Measurements from ENCODE around the gene TERB2.
"Not testable (repeated sequence)": the region's sequence is repeated elsewhere in the genome, so short reads cannot be mapped to it uniquely, and the experiment has no call there.

The TERB2 gene, protein sequence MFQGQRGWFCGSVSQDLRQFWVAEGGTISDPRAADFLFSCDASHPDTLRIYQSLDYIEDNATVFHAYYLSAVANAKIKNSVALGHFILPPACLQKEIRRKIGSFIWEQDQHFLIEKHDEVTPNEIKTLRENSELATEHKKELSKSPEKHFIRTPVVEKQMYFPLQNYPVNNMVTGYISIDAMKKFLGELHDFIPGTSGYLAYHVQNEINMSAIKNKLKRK

DNA sequence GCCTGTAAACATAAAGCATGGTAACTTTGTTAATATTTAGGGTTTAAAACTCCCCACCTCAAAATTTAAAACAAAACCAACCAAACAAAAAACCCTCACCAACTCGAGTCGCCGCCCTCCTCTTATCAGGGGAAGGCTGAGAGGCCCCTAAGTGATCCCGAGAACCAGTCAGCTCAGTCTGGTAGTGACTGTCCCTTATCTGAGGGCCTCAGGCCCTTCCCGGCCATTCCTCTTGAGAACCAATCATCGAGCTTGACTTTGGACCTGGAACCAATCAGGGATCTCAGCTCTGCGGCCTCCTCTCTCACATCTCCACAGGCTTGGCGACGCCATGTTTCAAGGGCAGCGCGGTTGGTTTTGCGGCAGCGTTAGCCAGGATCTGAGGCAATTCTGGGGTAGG is at the start of gene TERB2:
Gene TERB2, plus strand, starts transcription at position 300 of the 400 bp plus-strand sequence. Its CDS starts 32 bp downstream, at position 332.
- H3K27me3 ChIP-seq (ENCODE audit: control insufficient read depth, insufficient read depth, low read length) = no peaks in the 10 kb centered on the region; the same call in 1 of the 2 replicates
- H3K4me1 ChIP-seq (ENCODE audit: control insufficient read depth, insufficient read depth, low read length) = 0 out of 2 replicates have a peak, but pooled peaks cover 1% of the 10 kb centered on the region
- H3K27ac ChIP-seq (ENCODE audit: low read length) = no peak within 1 kb of the TSS
- H3K36me3 ChIP-seq (ENCODE audit: control insufficient read depth, insufficient read depth, low read length) = no peaks in the 10 kb centered on the region
- no peaks in the 10 kb centered on the region for H3K9me3 ChIP-seq (ENCODE audit: control insufficient read depth, insufficient read depth, low read length)
- 100% methylated on average over 1 of the region's 13 CpGs for WGBS (ENCODE audit: insufficient coverage, insufficient read length)
- no peak for DNase-seq (ENCODE audit: low read depth, low spot score)
- no peak within 1 kb of the TSS for H3K4me3 ChIP-seq (ENCODE audit: low read length)

DNA sequence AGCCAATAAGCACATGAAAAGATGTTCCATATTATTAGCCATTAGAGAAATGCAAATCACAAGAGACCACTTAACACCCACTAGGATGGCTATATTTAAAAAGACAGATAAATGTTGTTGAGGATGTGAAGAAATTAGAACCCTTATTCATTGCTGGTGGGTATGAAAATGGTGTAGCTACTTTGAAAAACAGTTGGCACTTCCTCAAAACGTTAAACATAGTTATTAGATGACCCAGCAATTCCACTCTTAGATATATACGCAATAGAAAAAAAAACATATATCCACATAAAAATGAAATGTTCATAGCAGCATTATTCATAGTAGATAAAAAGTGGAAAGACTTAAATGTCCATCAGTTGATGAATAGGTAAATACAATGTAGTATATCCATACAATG is 47.1 kb upstream of the TERB2 start:
- WGBS (ENCODE audit: insufficient coverage, insufficient read length) = no CpG with 5 or more reads among the region's 2 CpGs
- DNase-seq (ENCODE audit: low read depth, low spot score) = no peak

DNA sequence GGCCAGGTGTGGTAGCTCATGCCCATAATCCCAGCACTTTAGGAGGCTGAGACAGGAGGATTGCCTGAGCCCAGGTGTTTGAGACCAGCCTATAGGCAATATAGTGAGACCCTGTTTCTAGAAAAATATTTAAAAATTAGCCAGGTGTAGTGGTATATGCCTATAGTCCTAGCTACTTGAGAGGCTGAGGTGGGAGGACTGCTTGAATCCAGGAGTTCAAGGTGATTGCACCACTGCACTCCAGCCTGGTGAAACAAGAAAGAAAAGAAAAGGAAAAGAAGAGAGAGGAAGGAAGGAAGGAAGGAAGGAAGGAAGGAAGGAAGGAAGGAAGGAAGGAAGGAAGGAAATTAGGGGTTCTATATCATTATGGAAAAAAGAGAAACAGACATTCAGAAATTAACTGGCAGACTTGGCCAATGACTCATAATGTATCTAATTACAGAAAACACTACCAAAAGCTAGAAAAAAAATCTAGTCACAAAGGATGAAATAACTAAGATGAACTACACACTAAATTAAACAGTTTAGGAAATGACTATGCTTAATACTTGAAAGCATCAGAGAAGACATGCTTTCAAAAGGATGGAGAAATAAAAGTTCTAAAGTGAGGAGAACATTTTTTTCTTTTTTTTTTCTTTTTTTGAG is 45.4 kb upstream of the TERB2 start:
- no peak overlapping the region for H3K27ac ChIP-seq (ENCODE audit: low read length)
- no peak for DNase-seq (ENCODE audit: low read depth, low spot score)
- H3K27me3 ChIP-seq (ENCODE audit: control insufficient read depth, insufficient read depth, low read length) = no peaks in the 10 kb centered on the region
- no peaks in the 10 kb centered on the region for H3K36me3 ChIP-seq (ENCODE audit: control insufficient read depth, insufficient read depth, low read length)
- no peaks in the 10 kb centered on the region for H3K9me3 ChIP-seq (ENCODE audit: control insufficient read depth, insufficient read depth, low read length)
- H3K4me1 ChIP-seq (ENCODE audit: control insufficient read depth, insufficient read depth, low read length) = no peaks in the 10 kb centered on the region; the same call in 1 of the 2 replicates
- no peak overlapping the region for H3K4me3 ChIP-seq (ENCODE audit: low read length)

More for the DNA sequence above, 47.1 kb upstream of the TERB2 start:
- H3K27ac ChIP-seq (ENCODE audit: low read length) = no peak overlapping the region
- H3K36me3 ChIP-seq (ENCODE audit: control insufficient read depth, insufficient read depth, low read length) = no peaks in the 10 kb centered on the region
- H3K4me3 ChIP-seq (ENCODE audit: low read length) = no peak overlapping the region
- no peaks in the 10 kb centered on the region for H3K27me3 ChIP-seq (ENCODE audit: control insufficient read depth, insufficient read depth, low read length)
- no peaks in the 10 kb centered on the region; the same call in 1 of the 2 replicates for H3K4me1 ChIP-seq (ENCODE audit: control insufficient read depth, insufficient read depth, low read length)
- H3K9me3 ChIP-seq (ENCODE audit: control insufficient read depth, insufficient read depth, low read length) = no peaks in the 10 kb centered on the region

DNA sequence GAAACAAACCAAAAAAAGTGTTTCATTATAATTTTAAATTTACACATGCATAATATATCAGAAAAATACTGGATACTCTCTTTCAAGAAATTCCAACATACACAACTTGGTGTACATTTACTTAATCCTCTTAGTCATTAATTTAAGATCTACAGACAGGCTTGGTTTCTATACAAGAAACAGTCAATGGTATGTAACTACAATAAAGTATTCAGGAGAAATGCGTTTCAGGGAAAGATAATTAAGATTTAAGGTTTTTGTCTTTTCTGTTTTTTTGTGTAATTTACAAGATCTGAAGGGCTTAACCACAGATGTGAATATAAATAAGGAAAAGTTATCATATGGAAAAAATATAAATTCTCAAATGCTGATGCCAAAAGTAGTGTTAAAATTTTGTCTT is 44.3 kb upstream of the TERB2 start:
- not testable (repeated sequence) for H3K4me3 ChIP-seq (ENCODE audit: low read length); DNase-seq (ENCODE audit: low read depth, low spot score); H3K36me3 ChIP-seq (ENCODE audit: control insufficient read depth, insufficient read depth, low read length); H3K27me3 ChIP-seq (ENCODE audit: control insufficient read depth, insufficient read depth, low read length); H3K27ac ChIP-seq (ENCODE audit: low read length); H3K4me1 ChIP-seq (ENCODE audit: control insufficient read depth, insufficient read depth, low read length); H3K9me3 ChIP-seq (ENCODE audit: control insufficient read depth, insufficient read depth, low read length)
- no CpG with 5 or more reads among the region's 1 CpG for WGBS (ENCODE audit: insufficient coverage, insufficient read length)

DNA sequence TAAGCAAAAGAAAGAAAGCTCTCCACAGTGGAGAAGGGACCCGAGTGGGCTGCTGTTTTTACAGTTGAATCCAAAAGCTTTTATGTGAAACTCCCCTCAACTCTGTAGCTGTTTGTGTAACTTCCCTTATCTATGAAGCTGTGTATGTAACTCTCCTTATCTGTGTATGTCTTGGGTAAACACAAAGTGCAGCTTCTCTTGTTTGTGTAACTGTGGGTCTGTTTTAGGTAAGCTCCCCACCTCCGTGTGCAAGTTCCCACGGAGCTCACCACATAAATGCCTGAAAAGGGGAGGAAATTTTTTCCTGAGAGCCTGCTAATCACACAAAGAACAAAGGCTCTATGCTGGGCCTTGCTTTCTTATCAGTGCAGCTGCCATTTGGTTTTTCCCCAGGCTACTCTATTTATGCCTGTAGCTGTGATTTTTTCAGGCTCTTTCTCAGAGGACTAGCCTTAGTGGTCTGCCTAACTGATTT is 43.5 kb upstream of the TERB2 start:
- not testable (repeated sequence) for H3K27me3 ChIP-seq (ENCODE audit: control insufficient read depth, insufficient read depth, low read length); H3K9me3 ChIP-seq (ENCODE audit: control insufficient read depth, insufficient read depth, low read length); DNase-seq (ENCODE audit: low read depth, low spot score); H3K4me1 ChIP-seq (ENCODE audit: control insufficient read depth, insufficient read depth, low read length); H3K4me3 ChIP-seq (ENCODE audit: low read length); H3K36me3 ChIP-seq (ENCODE audit: control insufficient read depth, insufficient read depth, low read length); H3K27ac ChIP-seq (ENCODE audit: low read length)
- WGBS (ENCODE audit: insufficient coverage, insufficient read length) = no CpG with 5 or more reads among the region's 3 CpGs

DNA sequence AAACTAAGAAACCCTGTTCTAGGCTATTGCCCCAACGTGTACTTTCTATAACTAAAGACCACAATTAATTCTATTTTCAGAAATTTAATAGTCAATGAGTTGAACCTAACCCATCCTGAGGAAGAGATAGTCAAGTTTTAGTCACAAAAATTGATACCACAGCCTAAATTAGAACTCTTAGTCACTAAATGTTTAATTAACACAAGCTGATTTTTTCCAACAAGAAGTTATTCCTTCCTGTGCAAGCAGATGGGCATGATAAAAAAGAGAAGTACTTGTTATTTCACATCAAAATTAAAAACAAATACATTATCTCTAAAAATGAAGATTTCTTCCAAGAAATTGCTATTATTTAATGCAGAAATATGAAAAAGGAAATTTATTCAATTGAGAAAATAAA is 38.4 kb upstream of the TERB2 start:
- H3K9me3 ChIP-seq (ENCODE audit: control insufficient read depth, insufficient read depth, low read length) = no peaks in the 10 kb centered on the region
- H3K27ac ChIP-seq (ENCODE audit: low read length) = no peak overlapping the region
- no peaks in the 10 kb centered on the region for H3K27me3 ChIP-seq (ENCODE audit: control insufficient read depth, insufficient read depth, low read length)
- H3K36me3 ChIP-seq (ENCODE audit: control insufficient read depth, insufficient read depth, low read length) = no peaks in the 10 kb centered on the region
- no peak for DNase-seq (ENCODE audit: low read depth, low spot score)
- no peak overlapping the region for H3K4me3 ChIP-seq (ENCODE audit: low read length)
- WGBS (ENCODE audit: insufficient coverage, insufficient read length) = no CpG with 5 or more reads among the region's 1 CpG
- H3K4me1 ChIP-seq (ENCODE audit: control insufficient read depth, insufficient read depth, low read length) = no peaks in the 10 kb centered on the region

- not testable (repeated sequence) for DNase-seq (ENCODE audit: low read depth, low spot score); H3K27me3 ChIP-seq (ENCODE audit: control insufficient read depth, insufficient read depth, low read length); H3K36me3 ChIP-seq (ENCODE audit: control insufficient read depth, insufficient read depth, low read length); H3K4me3 ChIP-seq (ENCODE audit: low read length); H3K9me3 ChIP-seq (ENCODE audit: control insufficient read depth, insufficient read depth, low read length); H3K27ac ChIP-seq (ENCODE audit: low read length); H3K4me1 ChIP-seq (ENCODE audit: control insufficient read depth, insufficient read depth, low read length)
- no CpG with 5 or more reads among the region's 1 CpG for WGBS (ENCODE audit: insufficient coverage, insufficient read length)
Observed at GRCh38 chr15:44928658-44929057, 27.8 kb upstream of the TERB2 start.

DNA sequence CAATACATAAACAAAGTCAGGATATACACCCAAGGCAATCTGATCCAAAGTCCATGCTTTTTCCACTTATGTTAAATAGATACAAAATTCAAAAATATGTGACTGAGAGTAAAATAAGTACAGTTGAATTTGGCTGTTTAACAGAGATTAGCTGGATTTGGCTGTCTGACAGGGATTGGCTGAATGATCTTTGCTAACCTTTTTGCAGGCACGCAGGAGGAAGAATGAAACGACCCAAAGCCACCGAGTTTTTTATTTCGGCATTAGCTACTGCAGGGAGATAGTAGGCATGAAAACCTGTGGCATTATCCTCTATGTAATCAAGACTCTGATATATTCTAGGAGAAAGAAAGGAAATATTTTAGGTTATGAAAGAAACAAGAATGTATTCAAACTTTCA is 26.2 kb upstream of the TERB2 start:
- not testable (repeated sequence) for H3K4me1 ChIP-seq (ENCODE audit: control insufficient read depth, insufficient read depth, low read length); H3K27ac ChIP-seq (ENCODE audit: low read length); DNase-seq (ENCODE audit: low read depth, low spot score); H3K4me3 ChIP-seq (ENCODE audit: low read length); H3K36me3 ChIP-seq (ENCODE audit: control insufficient read depth, insufficient read depth, low read length); H3K27me3 ChIP-seq (ENCODE audit: control insufficient read depth, insufficient read depth, low read length); H3K9me3 ChIP-seq (ENCODE audit: control insufficient read depth, insufficient read depth, low read length)
- no CpG with 5 or more reads among the region's 4 CpGs for WGBS (ENCODE audit: insufficient coverage, insufficient read length)

- not testable (repeated sequence) for DNase-seq (ENCODE audit: low read depth, low spot score); H3K4me1 ChIP-seq (ENCODE audit: control insufficient read depth, insufficient read depth, low read length); H3K4me3 ChIP-seq (ENCODE audit: low read length); H3K27ac ChIP-seq (ENCODE audit: low read length); H3K36me3 ChIP-seq (ENCODE audit: control insufficient read depth, insufficient read depth, low read length); H3K9me3 ChIP-seq (ENCODE audit: control insufficient read depth, insufficient read depth, low read length); H3K27me3 ChIP-seq (ENCODE audit: control insufficient read depth, insufficient read depth, low read length)
- WGBS (ENCODE audit: insufficient coverage, insufficient read length) = no CpG with 5 or more reads among the region's 3 CpGs
Observed at GRCh38 chr15:44958302-44958701, 1.8 kb downstream of the TERB2 start.

DNA sequence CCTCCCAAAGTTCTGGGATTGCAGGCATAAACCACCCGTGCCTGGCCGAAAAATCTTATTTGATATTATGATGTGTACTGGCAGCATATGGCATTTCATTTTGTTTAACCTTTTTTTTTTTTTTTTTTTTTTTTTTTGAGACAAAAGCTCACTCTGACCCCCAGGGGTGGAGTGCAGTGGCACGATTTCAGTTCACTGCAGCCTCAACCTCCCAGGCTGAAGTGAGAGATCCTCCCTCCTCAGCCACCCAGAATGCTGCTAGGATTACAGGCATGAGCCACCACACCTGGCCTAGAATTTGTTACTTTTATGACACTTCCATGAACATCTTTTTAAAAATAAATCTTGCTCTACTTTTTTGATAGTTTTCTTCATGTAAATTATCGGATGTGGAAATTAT is 12.0 kb downstream of the TERB2 start:
- Histone ChIP-seq H3K9me3 (ENCODE audit: control insufficient read depth, insufficient read depth, low read length) (no peaks in the 10 kb centered on the region), H3K27ac (ENCODE audit: low read length) (no peak overlapping the region), H3K27me3 (ENCODE audit: control insufficient read depth, insufficient read depth, low read length) (no peaks in the 10 kb centered on the region), H3K4me3 (ENCODE audit: low read length) (no peak overlapping the region), H3K36me3 (ENCODE audit: control insufficient read depth, insufficient read depth, low read length) (no peaks in the 10 kb centered on the region), H3K4me1 (ENCODE audit: control insufficient read depth, insufficient read depth, low read length) (no peaks in the 10 kb centered on the region)
- no CpG with 5 or more reads among the region's 4 CpGs for WGBS (ENCODE audit: insufficient coverage, insufficient read length)
- DNase-seq (ENCODE audit: low read depth, low spot score) = no peak

DNA sequence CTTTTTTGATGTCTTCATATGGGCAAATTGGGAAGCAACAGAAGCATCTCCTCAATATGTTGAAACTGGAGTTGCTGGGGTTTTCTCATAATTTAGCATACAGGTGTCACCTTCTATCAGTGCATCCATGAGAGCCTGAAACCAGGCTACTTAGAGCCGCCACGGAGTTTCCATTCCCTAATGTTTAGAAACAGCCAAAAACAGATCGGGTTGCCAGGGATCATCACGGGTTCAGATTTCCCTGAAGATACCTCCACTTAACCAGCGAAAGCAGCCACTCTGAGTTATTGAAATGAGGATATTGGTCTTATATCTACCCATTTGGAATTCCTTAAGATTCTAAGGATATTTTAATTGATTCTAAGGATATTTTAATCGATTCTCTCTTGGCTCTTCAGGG is 14.5 kb downstream of the TERB2 start:
- WGBS (ENCODE audit: insufficient coverage, insufficient read length) = no CpG with 5 or more reads among the region's 6 CpGs
- no peaks in the 10 kb centered on the region for H3K36me3 ChIP-seq (ENCODE audit: control insufficient read depth, insufficient read depth, low read length)
- no peaks in the 10 kb centered on the region for H3K9me3 ChIP-seq (ENCODE audit: control insufficient read depth, insufficient read depth, low read length)
- DNase-seq (ENCODE audit: low read depth, low spot score) = no peak
- no peak overlapping the region for H3K4me3 ChIP-seq (ENCODE audit: low read length)
- no peaks in the 10 kb centered on the region for H3K27me3 ChIP-seq (ENCODE audit: control insufficient read depth, insufficient read depth, low read length)
- H3K27ac ChIP-seq (ENCODE audit: low read length) = no peak overlapping the region
- H3K4me1 ChIP-seq (ENCODE audit: control insufficient read depth, insufficient read depth, low read length) = no peaks in the 10 kb centered on the region
